ENCODE measurements around the gene PRKCZ. TPM values are rescaled to one million over a fixed set of nuclear protein-coding genes. Genes with fewer than 3 reads are reported as not detected.

The PRKCZ gene
- total RNA-seq, 1 donor from 2014 or later, result 7.8 TPM

GRCh38 chr1:2068951-2069350 is 18.7 kb downstream of the PRKCZ start:
- peaks cover 23% of the 10 kb centered on the region for H3K9me3 Mint-ChIP-seq (ENCODE audit: low read depth)
- peaks cover 9% of the 10 kb centered on the region for H3K36me3 Mint-ChIP-seq (ENCODE audit: low read depth)
- H3K4me1 Mint-ChIP-seq (ENCODE audit: low read depth), result peaks cover 6% of the 10 kb centered on the region
- no peak overlapping the region for H3K4me3 Mint-ChIP-seq (ENCODE audit: unreplicated experiment)
- no peak for TF ChIP-seq CTCF (IDR thresholded peaks at IDR 0.05)
- peaks cover 11% of the 10 kb centered on the region for H3K27me3 Mint-ChIP-seq (ENCODE audit: low read depth)
- no peak overlapping the region for H3K27ac Mint-ChIP-seq (ENCODE audit: unreplicated experiment)
- DNase-seq (ENCODE audit: low spot score), result no peak

GRCh38 chr1:2070016-2070415 is 19.8 kb downstream of the PRKCZ start:
- no peak overlapping the region for H3K4me3 Mint-ChIP-seq (ENCODE audit: unreplicated experiment)
- H3K4me1 Mint-ChIP-seq (ENCODE audit: low read depth), result peaks cover 11% of the 10 kb centered on the region
- no peak for DNase-seq (ENCODE audit: low spot score)
- H3K27me3 Mint-ChIP-seq (ENCODE audit: low read depth), result peaks cover 13% of the 10 kb centered on the region
- H3K27ac Mint-ChIP-seq (ENCODE audit: unreplicated experiment), result no peak overlapping the region
- H3K36me3 Mint-ChIP-seq (ENCODE audit: low read depth), result peaks cover 6% of the 10 kb centered on the region
- H3K9me3 Mint-ChIP-seq (ENCODE audit: low read depth), result peaks cover 15% of the 10 kb centered on the region
- TF ChIP-seq CTCF (IDR thresholded peaks at IDR 0.05), result no peak

- Mint-ChIP-seq H3K36me3 (ENCODE audit: low read depth) (peaks cover 2% of the 10 kb centered on the region), H3K4me1 (ENCODE audit: low read depth) (peaks cover 11% of the 10 kb centered on the region), H3K4me3 (ENCODE audit: unreplicated experiment) (no peak overlapping the region), H3K27ac (ENCODE audit: unreplicated experiment) (no peak overlapping the region), H3K27me3 (ENCODE audit: low read depth) (peaks cover 15% of the 10 kb centered on the region), H3K9me3 (ENCODE audit: low read depth) (peaks cover 7% of the 10 kb centered on the region)
- DNase-seq (ENCODE audit: low spot score), result no peak
- no peak for TF ChIP-seq CTCF (IDR thresholded peaks at IDR 0.05)
Measured at GRCh38 chr1:2070800-2071530, 20.8 kb downstream of the PRKCZ start.

- DNase-seq (ENCODE audit: low spot score), result no peak
- Mint-ChIP-seq H3K4me3 (ENCODE audit: unreplicated experiment) (no peak overlapping the region), H3K36me3 (ENCODE audit: low read depth) (peaks cover 5% of the 10 kb centered on the region), H3K4me1 (ENCODE audit: low read depth) (peaks cover 11% of the 10 kb centered on the region), H3K27ac (ENCODE audit: unreplicated experiment) (no peak overlapping the region), H3K27me3 (ENCODE audit: low read depth) (peaks cover 7% of the 10 kb centered on the region), H3K9me3 (ENCODE audit: low read depth) (peaks cover 5% of the 10 kb centered on the region)
- no peak for TF ChIP-seq CTCF (IDR thresholded peaks at IDR 0.05)
Measured at GRCh38 chr1:2072109-2072806, 22.0 kb downstream of the PRKCZ start.

GRCh38 chr1:2072891-2073290 is 22.7 kb downstream of the PRKCZ start:
- Mint-ChIP-seq H3K27ac (ENCODE audit: unreplicated experiment) (no peak overlapping the region), H3K4me3 (ENCODE audit: unreplicated experiment) (no peak overlapping the region), H3K27me3 (ENCODE audit: low read depth) (peaks cover 6% of the 10 kb centered on the region), H3K4me1 (ENCODE audit: low read depth) (peaks cover 11% of the 10 kb centered on the region), H3K9me3 (ENCODE audit: low read depth) (peaks cover 11% of the 10 kb centered on the region), H3K36me3 (ENCODE audit: low read depth) (peaks cover 8% of the 10 kb centered on the region)
- DNase-seq (ENCODE audit: low spot score), result no peak
- TF ChIP-seq CTCF (IDR thresholded peaks at IDR 0.05), result no peak

Data from chondrocyte (in vitro differentiated cells).